Stimulated activated CD4-positive, alpha-beta T cell treated with anti-CD3 and anti-CD28 coated beads, Interleukin-2, amount 100 ng/mL, for 4 hours (primary cell): Measurements from ENCODE around the gene HOATZ.

ENCODE experiments used
- DNase-seq: peaks from one replicate; pipeline ENCODE4 v3.0.0-alpha.2; 2020; ENCODE audit warnings: low read depth

The HOATZ gene

GRCh38 chr11:111522426-111522825 lies 7.8 kb downstream of the HOATZ start:
- no peak for DNase-seq

- DNase-seq: no peak
These were observed 8.8 kb downstream of the HOATZ start for GRCh38 chr11:111523343-111523742.

- DNase-seq: no peak
These were observed 9.5 kb downstream of the HOATZ start for GRCh38 chr11:111524056-111524455.

GRCh38 chr11:111525456-111525855 lies 10.9 kb downstream of the HOATZ start:
- DNase-seq: no peak

GRCh38 chr11:111526501-111526900 lies 11.9 kb downstream of the HOATZ start:
- DNase-seq: no peak

GRCh38 chr11:111527279-111527678 lies 12.7 kb downstream of the HOATZ start:
- DNase-seq: no peak

GRCh38 chr11:111528557-111528956 lies 14.0 kb downstream of the HOATZ start:
- no peak for DNase-seq

GRCh38 chr11:111530091-111530490 lies 15.5 kb downstream of the HOATZ start:
- no peak for DNase-seq

GRCh38 chr11:111531136-111531535 lies 16.6 kb downstream of the HOATZ start:
- no peak for DNase-seq

- DNase-seq: peak; percentile 41
These were observed 17.2 kb downstream of the HOATZ start for GRCh38 chr11:111531687-111532364.

- no peak for DNase-seq
These were observed 17.8 kb downstream of the HOATZ start for GRCh38 chr11:111532365-111532709.

- DNase-seq: no peak
These were observed 20.7 kb downstream of the HOATZ start for GRCh38 chr11:111535281-111535680.

GRCh38 chr11:111537336-111537860 lies 22.8 kb downstream of the HOATZ start:
- DNase-seq: no peak

GRCh38 chr11:111538407-111539114 lies 24.0 kb downstream of the HOATZ start:
- DNase-seq: no peak

- no peak for DNase-seq
These were observed 25.0 kb downstream of the HOATZ start for GRCh38 chr11:111539426-111540113.

GRCh38 chr11:111540114-111540936 lies 25.7 kb downstream of the HOATZ start, which contains the start of gene LAYN:
TSS of gene LAYN (plus strand) at chr11:111540720. CDS start at chr11:111540844, 124 bp downstream.
- peak; percentile 16 for DNase-seq

- no peak for DNase-seq
These were observed 26.3 kb downstream of the HOATZ start for GRCh38 chr11:111540937-111541253.

GRCh38 chr11:111541254-111542061 lies 26.9 kb downstream of the HOATZ start:
- DNase-seq: no peak

- DNase-seq: no peak
These were observed 28.2 kb downstream of the HOATZ start for GRCh38 chr11:111542606-111543275.

- DNase-seq: no peak
These were observed 33.9 kb downstream of the HOATZ start for GRCh38 chr11:111548525-111548924.
